ENCODE measurements around the gene SPATA20.

GRCh38 chr17:50527155-50527762, 19.7 kb upstream of the SPATA20 start:
- TF ChIP-seq CTCF (IDR thresholded peaks at IDR 0.05) (no peak), EZH2 (IDR thresholded peaks at IDR 0.05) (no peak)

Measured in neural progenitor cell (in vitro differentiated cells).